Erythroblast (primary cell): ENCODE results near the gene POU2F1.

ENCODE experiments used
- GATA1 ChIP-seq: IDR thresholded peaks from 2 replicates; pipeline ENCODE4 v1.6.1; 2011; ENCODE audit warnings: low read depth, mild to moderate bottlenecking, control low read depth, low read length, moderate library complexity
- POLR2A ChIP-seq: IDR thresholded peaks from 2 replicates; pipeline ENCODE4 v1.6.1; 2011; ENCODE audit warnings: mild to moderate bottlenecking, low read length

DNA sequence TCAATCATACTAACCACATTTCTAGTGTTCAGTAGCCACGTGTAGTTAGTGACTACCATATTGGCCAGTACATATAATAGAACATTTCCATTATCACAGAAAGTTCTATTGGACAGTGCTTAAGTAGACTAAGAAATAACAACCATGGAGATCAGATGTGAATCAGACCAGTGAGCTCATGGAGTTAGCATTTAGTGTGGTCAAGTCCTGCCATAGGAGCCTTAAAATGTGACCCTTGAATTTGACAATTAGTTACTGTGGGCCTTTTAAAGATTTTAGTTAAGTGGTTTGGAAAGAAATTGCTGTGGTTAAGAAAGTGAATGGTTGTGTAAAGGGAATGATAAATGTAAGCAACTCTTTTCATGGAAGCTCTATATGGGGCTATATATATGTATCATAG is 123.4 kb downstream of the POU2F1 start:
- no peak for TF ChIP-seq GATA1
- TF ChIP-seq POLR2A = no peak
